GM23338 (cell line): ENCODE measurements around the gene RAB8B. TPM values are rescaled to one million over a fixed set of nuclear protein-coding genes. Genes with fewer than 3 reads are reported as not detected.

Source experiments
- ATAC-seq: fragments of 200-7000 bp; cut with Tn5 transposase; 3 replicates; pipeline ENCODE4 v1.9.1; 2020
- DNase-seq: peaks from one replicate; pipeline ENCODE4 v3.0.0-alpha.2; 2015; ENCODE audit warnings: low spot score
- H2AFZ ChIP-seq: fragments of 200-600 bp; sonication (generic); 2 replicates; pipeline ENCODE4 v1.8.0; 2016; ENCODE audit warnings: antibody characterized with exemption, mild to moderate bottlenecking, moderate library complexity
- H3F3A ChIP-seq: fragments of 200-600 bp; sonication (generic); replicated peaks from 2 replicates; pipeline ENCODE4 v1.8.0; 2017; ENCODE audit warnings: antibody characterized with exemption, mixed run types, low read depth
- H3K27ac ChIP-seq: fragments of 200-600 bp; sonication (generic); 2 replicates; pipeline ENCODE4 v1.6.1; 2016; ENCODE audit warnings: low read depth
- H3K27me3 ChIP-seq: fragments of 200-600 bp; sonication (generic); 2 replicates; pipeline ENCODE4 v1.8.0; 2016; ENCODE audit warnings: mild to moderate bottlenecking, mixed run types, moderate library complexity; ENCODE audit not compliant: insufficient read depth
- H3K36me3 ChIP-seq: fragments of 200-600 bp; sonication (generic); 2 replicates; pipeline ENCODE4 v1.8.0; 2016; ENCODE audit warnings: mild to moderate bottlenecking; ENCODE audit not compliant: insufficient read depth
- H3K4me1 ChIP-seq: fragments of 200-600 bp; sonication (generic); 2 replicates; pipeline ENCODE4 v1.8.0; 2016; ENCODE audit warnings: mild to moderate bottlenecking, moderate library complexity; ENCODE audit not compliant: insufficient read depth
- H3K4me2 ChIP-seq: fragments of 200-600 bp; sonication (generic); 2 replicates; pipeline ENCODE4 v1.7.1; 2017; ENCODE audit warnings: mixed run types
- H3K4me3 ChIP-seq: fragments of 200-600 bp; sonication (generic); 2 replicates; pipeline ENCODE4 v1.6.1; 2016; ENCODE audit warnings: mixed run types
- H3K79me2 ChIP-seq: fragments of 200-600 bp; sonication (generic); replicated peaks from 2 replicates; pipeline ENCODE4 v1.8.0; 2017; ENCODE audit warnings: mild to moderate bottlenecking; ENCODE audit not compliant: insufficient read depth
- H3K9me2 ChIP-seq: fragments of 200-600 bp; sonication (generic); 2 replicates; pipeline ENCODE4 v1.8.0; 2017; ENCODE audit not compliant: insufficient read depth
- H4K20me1 ChIP-seq: fragments of 200-600 bp; sonication (generic); replicated peaks from 2 replicates; pipeline ENCODE4 v1.8.0; 2017; ENCODE audit warnings: mild to moderate bottlenecking; ENCODE audit not compliant: insufficient read depth
- H3K27ac Mint-ChIP-seq: 2 replicates; pipeline ENCODE4 v1.8.0; 2020; ENCODE audit warnings: inconsistent platforms, mild to moderate bottlenecking, moderate library complexity, mixed read lengths
- H3K27me3 Mint-ChIP-seq: 3 replicates; pipeline ENCODE4 v1.8.0; 2022; ENCODE audit warnings: low read depth, mild to moderate bottlenecking, moderate library complexity, mixed read lengths, inconsistent platforms; ENCODE audit not compliant: insufficient read depth, poor library complexity
- H3K36me3 Mint-ChIP-seq: 3 replicates; pipeline ENCODE4 v1.8.0; 2021; ENCODE audit warnings: low read depth, mild to moderate bottlenecking, inconsistent platforms, moderate library complexity, mixed read lengths
- H3K4me1 Mint-ChIP-seq: 3 replicates; pipeline ENCODE4 v1.8.0; 2020; ENCODE audit warnings: mild to moderate bottlenecking, inconsistent platforms, mixed read lengths
- H3K4me3 Mint-ChIP-seq: 3 replicates; pipeline ENCODE4 v1.8.0; 2021; ENCODE audit warnings: moderate library complexity, mild to moderate bottlenecking, inconsistent platforms, mixed read lengths
- H3K9me3 Mint-ChIP-seq: 3 replicates; pipeline ENCODE4 v1.8.0; 2020; ENCODE audit warnings: moderate library complexity, mild to moderate bottlenecking, inconsistent platforms, mixed read lengths
- REST ChIP-seq: IDR thresholded peaks from one replicate; pipeline ENCODE4 v1.6.1; 2018; ENCODE audit warnings: antibody characterized with exemption; ENCODE audit not compliant: unreplicated experiment
- ZNF462 ChIP-seq: fragments of 250-450 bp; sonication (Bioruptor Pico); IDR thresholded peaks from 2 replicates; pipeline ENCODE4 v1.5.0; 2020; ENCODE audit warnings: mild to moderate bottlenecking, moderate library complexity
- polyA plus RNA-seq: library from polyadenylated mRNA; unstranded; fragments of >200 nt; fragmentation: Nextera tagmentation; extraction: Ambion mirVana; gene quantifications from 2 replicates; pipeline ENCODE4 v1.2.1, GENCODE V29; 2016
- total RNA-seq: library from RNA; depleted of rRNA; stranded (reverse); fragments of >200 nt; shearing (Covaris generic); gene quantifications from 2 replicates; pipeline ENCODE4 v1.2.3, GENCODE V29; 2014

Gene RAB8B
- total and polyA plus RNA-seq, 2 experiments from 2014 or later = 23.2 to 41.7 TPM

GRCh38 chr15:63254991-63255390 is 65.6 kb downstream of the RAB8B start:
- no peak for ATAC-seq
- Histone ChIP-seq H3K27me3 (no peaks in the 10 kb centered on the region), H3K4me3 (no peak overlapping the region), H3K79me2 (no peaks in the 10 kb centered on the region), H3K4me2 (no peak overlapping the region), H3K36me3 (no peaks in the 10 kb centered on the region), H2AFZ (no peak overlapping the region), H4K20me1 (no peaks in the 10 kb centered on the region), H3K4me1 (peaks cover 20% of the 10 kb centered on the region), H3F3A (no peaks in the 10 kb centered on the region), H3K9me2 (no peaks in the 10 kb centered on the region), H3K27ac (peak overlapping the region; percentile 70; the same call in 1 of the 2 replicates)
- Mint-ChIP-seq H3K27me3 (peaks cover 3% of the 10 kb centered on the region), H3K36me3 (peaks cover 22% of the 10 kb centered on the region), H3K27ac (no peak overlapping the region), H3K4me3 (no peak overlapping the region), H3K9me3 (no peaks in the 10 kb centered on the region; the same call in 2 of the 3 replicates), H3K4me1 (peaks cover 20% of the 10 kb centered on the region)
- TF ChIP-seq ZNF462 (CRISPR knock-in tag) (no peak), REST (no peak)
- no peak for DNase-seq
